Embryonic facial prominence (tissue), 1 donor: ENCODE measurements around the gene MSH5.

ENCODE experiments used
- DNase-seq: peaks from one replicate; pipeline ENCODE4 v3.0.0-alpha.2; 2016; ENCODE audit errors: extremely low spot score

MSH5 gene

DNA sequence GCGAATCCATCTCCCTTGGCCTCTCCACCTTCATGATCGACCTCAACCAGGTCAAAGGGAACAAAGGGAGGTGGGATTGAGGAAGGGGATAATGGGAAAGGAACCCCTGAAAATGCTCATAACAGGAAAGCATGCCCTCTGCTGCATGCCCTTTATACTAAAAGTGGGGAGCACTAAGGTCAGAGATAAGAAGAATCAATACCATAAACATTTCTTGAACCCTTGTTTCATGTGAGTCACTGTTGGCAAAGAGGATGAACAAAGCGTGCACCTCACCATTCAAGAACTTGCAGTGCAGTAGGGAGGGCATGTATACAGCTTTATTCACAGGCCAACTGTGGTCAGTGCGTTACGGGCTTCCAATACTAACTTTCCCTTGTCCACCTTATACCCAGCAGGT is 21.0 kb downstream of the MSH5 start:
- DNase-seq: no peak

DNA sequence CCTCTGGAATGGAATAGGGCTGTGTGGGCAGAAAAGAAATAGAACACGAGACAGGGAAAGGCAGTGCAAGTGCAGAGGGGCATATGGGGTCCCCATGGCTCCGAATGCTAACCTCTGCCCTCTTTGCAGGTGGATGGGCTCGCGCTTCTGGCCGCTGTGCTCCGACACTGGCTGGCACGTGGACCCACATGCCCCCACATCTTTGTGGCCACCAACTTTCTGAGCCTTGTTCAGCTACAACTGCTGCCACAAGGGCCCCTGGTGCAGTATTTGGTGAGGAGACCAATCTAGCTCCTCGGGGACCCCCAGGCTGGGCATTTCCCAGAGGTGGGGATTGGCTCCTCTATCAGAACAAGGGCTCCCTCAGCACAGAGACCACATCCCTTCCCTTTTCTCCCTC is 21.5 kb downstream of the MSH5 start:
- DNase-seq: no peak

DNA sequence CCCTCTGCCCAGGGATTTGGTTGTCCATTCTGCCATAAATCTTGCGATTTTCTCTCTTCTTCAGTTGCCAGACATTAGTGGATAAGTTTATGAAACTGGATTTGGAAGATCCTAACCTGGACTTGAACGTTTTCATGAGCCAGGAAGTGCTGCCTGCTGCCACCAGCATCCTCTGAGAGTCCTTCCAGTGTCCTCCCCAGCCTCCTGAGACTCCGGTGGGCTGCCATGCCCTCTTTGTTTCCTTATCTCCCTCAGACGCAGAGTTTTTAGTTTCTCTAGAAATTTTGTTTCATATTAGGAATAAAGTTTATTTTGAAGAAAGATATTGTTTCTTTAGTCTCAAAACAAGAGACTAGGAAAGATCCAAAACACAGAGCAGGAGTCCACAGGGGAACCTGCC is 22.6 kb downstream of the MSH5 start, which contains the start of gene SAPCD1:
Gene SAPCD1 (plus strand): TSS at position 301 of the 400 bp plus-strand sequence. CDS start 399 bp downstream, outside the sequence.
- DNase-seq: no peak

DNA sequence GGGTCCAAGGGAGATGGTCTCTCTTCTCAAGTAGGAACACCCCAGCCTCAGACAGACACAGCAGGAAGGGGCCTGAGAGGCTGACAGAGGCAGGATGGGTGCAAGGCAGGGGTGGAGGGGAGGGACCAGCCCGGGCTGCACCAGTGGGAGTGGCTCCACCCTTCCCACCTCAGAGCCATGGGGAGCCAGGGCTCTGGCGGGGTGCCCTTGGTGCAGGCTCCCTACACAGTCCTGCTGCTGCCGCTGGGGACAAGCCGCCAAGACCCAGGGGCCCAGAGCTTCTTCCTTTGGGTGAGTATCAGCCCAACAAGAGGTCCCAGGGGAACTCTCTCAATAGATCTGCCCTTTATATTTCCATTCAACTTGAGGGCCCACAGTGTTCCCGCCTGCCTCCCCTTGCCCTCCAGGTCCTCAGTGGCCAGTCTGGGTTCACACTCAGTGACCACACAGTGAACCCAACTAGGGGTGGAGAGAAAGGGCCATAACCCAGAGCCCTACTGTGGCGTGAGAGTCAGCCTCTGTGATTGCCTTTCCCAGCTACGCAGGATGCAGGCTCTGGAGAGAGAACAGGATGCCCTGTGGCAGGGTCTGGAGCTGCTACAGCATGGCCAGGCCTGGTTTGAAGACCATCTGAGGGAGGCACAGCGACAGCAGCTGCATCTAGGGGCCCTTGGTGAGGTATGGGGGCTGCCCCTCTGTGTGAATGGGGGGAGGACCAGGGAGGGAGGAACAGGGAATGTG is 23.2 kb downstream of the MSH5 start:
- no peak for DNase-seq

DNA sequence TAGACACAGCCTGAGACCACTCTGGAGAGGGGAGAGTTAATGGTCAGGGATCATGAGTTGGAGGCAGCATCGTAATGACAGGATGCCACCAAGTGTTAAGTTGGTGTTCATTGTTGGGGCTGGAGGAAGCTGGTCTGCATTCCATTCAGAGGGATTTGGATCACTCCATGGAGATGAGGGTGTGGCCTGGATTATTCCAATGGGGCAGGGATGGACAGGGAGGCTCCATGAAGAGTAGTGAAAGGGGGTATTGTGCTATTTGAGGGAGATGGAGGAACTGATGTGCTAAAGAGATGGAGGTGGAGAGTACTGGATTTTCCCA is 23.8 kb downstream of the MSH5 start:
- no peak for DNase-seq

DNA sequence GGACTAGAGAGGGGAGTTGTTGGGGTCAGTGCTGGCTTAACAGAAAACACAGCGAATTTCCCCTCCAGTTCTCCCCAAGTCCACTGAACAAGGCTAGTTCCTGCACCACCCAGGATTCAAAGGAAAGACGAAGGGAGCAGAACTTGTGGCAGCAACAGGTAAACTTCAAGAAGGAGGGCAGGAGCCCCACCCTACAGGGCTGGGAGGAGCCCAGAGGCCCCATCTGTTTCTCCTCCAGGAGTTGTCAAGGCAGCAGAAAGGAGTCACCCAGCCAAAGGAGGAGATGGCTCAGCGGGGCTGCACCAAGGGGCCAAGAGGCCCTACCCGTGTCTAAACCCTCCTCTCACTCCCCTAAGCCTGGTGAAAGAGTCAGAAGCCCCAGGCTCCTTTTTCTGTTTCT is 24.4 kb downstream of the MSH5 start:
- no peak for DNase-seq

DNA sequence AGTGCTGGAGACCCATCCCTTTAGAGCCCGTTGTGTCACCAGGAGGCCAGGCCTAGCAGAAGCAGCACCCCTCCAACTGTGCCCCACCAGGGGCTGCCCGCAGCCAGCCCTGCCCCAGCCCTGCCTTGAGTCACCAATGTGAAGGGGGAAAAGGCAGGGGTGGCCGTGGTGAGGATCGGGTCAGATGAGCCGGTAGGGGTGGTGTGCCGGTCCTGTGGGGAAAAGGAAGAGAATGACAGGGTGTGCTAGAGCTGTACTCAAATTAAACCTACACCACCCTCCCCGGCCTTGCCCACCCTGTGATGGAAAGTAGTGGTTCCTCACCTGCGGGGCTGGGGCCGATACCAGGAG is 25.7 kb downstream of the MSH5 start:
- no peak for DNase-seq

DNA sequence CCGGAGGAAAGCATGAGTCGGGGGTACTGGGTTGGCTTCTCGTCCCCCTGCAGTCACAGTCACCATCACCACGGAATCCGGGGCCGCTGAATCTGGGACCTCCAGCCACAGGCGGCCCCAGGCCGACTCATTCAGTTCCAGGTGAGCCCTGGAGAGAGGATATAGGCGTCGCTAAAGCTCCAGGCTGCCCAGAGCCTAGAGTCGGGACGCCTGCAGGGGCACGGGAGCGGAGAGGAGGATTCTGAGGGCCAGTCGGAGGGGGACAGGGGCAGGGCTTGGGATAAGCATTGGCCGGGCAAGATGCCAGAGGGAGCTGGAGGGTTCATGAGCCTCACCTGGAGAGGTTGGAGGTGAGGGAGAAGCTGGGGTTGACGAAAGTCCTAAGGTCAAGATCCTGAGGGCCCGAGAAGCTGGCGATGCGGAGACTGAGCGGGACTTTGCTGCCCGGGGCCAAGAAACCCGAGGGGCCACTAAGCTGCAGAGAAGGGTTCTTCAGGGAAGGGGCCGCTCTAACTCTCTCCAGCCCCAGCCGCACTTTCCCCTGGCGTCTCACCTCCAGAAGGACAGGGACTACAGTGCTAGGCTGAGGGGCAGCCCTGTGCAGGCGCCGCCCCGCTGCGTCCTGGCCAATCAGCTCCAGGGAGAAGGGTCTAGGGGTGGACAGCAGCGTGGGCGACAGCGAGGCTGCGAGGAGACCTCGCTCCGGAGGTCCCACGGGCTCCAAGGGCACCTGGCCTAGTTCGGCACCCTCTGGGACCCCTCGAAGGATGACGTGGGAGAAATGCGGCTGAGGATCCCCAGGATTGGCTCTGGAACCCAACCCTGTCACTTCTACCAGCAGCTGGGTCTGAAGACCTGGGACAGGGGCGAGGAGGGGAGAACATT is 26.3 kb downstream of the MSH5 start:
- DNase-seq: no peak

DNA sequence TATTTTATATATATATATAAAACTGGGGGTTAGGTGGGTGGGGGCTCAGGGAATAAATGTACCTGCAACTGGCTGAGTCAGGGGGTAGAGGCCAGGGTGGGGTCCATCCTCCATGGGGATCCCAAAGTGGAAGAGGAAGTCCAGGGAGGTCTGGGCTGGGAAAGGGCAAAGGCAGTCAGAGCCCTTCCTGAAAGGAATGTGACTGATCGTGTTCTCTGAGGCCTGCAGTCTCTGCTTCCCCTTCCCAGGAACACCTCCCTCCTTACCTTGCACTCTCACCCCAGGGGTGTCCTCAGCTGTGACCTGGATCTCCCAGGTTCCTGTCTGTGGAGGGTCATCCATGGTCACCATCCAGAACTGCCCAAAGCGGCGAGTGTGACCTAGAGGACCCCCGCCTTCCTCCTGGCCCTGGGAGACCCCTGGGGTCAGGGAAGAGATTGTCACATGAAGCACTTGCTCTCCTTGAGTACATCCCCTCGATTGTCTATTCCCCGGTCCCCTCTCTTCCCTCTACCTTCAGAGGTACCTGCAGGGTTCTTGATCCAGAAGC is 27.4 kb downstream of the MSH5 start:
- DNase-seq: no peak

DNA sequence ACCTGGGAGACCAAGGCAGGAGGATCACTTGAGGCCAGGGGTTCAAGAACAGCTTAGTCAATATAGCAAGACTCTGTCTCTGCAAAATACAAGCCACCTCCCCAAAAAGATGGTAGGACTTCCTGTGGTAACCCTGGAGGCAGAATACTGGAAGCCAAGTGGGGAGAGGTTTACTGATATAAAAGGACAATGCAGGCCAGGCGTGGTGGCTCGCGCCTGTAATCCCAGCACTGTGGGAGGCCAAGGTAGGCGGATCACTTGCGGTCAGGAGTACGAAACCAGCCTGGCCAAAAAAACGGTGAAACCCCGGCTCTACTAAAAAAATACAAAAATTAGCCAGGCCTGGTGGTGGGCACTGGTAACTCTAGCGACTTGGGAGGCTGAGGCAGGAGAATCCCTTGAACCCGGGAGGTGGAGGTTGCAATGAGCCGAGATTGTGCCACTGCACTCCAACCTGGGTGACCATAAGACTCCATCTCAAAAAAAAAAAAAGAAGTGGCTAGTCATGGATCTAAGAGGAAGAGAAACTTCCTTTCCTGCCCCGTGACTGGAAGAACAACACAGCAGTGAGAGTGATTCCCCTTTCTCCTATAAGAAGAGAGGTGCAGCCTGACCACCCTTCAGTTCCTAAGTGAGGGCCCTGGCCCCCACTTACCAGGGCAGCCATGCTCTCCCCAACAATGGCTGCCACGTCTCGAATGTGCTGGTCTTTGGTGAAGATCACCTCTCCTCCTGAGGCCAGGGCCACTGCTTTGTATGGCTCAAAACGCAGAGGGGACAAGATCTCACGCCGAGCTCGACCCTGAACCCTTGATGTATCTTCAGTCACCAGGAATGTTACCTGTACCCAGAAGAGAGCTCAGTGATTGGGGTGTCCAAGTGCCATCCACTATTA is 28.8 kb downstream of the MSH5 start:
- DNase-seq: no peak

DNA sequence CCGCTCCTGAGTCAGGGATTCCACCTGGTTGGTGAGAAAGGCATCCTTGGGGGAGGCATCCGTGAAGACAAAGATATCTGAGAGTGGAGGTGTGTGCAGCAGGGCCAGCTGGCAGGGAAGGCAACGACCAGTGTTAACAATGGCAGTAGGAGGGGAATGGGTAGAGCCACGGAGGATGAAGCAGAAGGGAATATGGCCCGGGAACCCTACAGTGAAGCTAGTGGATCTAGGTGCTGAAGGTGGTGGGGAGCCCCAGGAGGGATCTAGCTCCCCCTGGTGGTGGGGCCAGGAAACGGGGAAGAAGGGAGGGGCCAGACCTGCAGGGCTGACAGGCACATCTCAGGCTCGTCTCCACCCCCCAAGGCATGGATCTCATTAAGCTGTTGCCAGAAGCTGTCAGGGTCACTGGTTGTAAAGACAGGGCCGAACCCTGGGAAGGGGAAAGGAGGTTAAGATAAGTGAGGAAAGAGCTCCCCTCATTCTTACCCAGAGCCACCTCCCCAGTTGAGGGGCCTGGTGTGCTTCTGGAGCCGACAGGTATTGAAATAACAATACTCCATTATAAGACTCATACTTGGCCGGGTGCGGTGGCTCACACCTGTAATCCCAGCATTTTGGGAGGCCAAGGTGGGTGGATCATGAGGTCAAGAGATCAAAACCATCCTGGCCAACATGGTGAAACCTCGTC is 30.0 kb downstream of the MSH5 start:
- DNase-seq: no peak

DNA sequence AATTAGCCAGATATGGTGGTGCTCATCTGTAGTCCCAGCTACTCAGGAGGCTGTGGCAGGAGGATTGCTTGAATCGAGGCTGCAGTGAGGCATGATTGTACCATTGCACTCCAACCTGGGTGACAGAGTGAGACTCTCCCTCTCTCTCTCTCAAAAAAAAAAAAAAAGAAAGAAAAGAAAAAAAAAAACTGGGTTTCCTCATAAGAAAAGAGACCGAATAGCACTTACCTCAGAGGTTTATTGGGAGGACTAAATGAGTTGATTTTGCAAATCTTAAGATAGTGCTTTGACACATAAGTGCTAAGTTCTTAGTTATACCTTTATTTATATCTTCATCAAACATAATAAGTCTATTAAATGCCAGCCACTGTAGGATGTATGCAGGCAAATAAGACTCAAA is 31.1 kb downstream of the MSH5 start:
- DNase-seq: no peak

DNA sequence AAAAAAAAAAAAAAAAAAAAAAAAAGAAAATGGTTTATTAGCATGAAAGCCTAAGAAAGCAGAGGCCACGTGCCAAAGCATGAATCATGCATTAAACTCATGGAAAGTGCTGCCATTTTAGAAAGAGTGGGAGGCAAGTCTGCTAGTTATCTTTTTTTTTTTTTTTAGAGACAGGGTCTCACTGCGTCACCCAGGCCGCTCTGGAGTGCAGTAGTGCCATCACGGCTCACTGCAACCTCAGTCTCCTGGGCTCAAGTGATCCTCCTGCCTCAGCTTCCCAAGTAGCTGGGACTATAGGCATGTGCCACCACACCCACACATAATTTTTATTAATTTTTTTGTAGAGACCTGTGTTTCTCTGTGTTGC is 32.2 kb downstream of the MSH5 start:
- no peak for DNase-seq

DNA sequence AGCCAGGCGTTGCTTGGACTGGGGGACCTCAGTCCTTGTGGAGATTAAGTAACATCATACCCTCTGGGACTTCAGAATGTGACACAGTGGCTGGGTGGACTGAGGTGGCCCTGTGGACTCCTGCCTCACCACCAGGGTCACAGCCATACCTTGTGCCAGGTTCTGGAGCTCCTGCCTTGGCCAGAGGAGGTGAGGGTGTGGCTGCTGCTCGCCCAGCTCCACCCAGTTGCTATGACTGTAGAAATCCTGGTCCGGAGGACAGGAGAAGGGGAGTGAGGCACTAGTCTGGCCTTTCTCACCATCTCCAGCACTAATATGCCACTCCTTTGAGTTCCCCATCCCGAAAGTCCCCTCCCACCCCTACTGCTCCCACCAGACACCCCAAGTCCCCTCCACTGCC is 35.4 kb downstream of the MSH5 start:
- DNase-seq: no peak

DNA sequence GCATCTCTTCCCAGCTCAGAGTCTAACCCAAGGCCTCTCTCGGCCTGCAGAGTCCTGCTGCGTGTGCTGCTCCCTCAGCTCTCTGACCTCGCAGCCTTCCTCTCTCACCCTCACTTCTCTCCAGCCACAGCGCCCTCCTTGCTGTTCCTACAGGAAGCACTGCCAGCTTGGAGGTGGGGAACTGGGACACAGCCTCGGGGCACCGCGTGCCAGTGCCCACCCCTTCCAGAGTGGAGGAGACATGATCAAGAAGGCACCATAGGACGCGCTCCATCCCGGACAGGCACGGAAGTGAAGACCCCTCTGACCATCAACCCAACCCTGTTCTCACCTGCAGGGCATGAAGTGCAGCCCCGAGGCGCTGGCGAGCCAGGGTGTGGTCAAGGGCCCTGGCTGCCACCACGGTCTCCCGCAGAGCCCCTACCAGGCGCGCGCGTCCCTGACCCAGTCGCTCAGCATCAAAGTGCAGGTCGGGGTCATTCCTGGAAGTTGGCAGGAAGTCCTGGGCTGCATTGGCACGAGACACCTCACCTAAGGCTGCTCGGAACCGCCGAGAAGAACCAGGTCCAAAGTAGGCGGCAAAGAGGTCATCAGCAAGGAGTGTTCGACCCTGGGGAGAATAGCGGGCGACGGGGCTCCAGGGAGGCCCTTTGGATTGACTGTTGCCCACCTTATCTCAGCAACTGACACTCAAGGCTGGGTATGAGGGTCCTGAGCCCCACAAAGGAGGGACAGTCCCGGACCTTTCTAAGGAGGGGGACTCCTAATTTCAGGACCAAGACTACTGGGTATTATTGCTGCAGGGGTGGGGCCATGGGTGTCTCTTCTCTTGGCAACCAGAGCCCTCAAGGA is 36.1 kb downstream of the MSH5 start:
- no peak for DNase-seq

DNA sequence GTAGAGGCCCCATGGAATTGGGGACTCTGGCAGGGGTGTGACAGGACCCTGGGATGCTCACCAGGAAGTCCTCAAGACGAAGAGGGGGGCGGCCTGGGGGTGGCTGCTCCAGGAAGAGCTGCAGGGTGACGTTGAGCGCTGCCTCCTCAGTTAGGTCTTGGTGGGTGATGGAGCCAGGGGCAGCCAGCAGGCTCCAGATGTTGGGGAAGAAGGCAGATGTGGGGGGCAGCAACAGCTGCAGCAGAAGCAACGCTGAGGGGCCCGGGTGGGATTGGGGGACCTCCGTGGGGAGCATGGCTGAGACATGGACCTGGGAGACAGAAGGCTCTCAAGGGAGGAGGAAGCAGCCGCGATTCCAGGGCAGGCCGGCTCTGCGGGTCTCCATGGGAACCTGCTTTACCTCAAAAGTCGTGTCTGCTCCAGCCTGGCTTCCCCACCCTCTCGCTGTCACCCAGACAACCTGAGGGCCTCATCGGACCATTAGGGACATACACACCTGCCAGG is 36.7 kb downstream of the MSH5 start:
- no peak for DNase-seq

DNA sequence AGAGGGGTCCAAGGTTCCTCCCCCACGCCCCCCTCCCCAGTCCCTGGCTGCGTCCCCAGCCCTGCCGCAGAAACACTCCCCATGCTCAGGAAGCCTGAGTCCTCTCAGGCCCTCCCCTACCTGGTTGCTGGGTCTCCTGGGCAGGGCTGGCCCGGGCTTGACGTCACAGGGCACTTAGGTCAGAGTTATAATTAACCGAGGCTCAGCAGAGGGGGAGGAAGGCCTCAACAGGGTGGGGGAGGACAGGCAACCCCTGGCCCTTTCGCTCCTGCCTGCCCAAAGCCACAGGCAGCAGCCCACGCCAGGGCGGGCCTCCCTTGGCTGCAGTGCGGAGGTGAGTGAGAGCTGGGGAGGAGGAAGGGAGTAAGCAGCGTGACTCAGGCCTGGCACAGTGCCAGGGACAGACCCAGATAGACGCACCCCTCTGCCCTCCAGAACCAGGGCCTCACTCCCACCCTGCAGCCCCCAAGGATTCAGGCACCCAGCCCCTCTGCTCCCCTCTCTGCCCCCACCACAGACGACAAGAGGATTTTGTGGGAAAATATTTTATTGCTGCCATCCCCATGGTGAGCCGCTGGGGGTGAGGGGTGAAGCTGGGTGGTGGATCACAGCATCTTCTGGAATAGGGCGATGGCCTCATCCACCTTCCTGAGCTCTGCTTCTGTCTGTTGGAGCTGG is 37.3 kb downstream of the MSH5 start, which contains the start of gene VWA7:
Gene VWA7 (minus strand): TSS at position 340 of the 678 bp plus-strand sequence. CDS start 549 bp downstream, outside the sequence.
- DNase-seq: no peak

DNA sequence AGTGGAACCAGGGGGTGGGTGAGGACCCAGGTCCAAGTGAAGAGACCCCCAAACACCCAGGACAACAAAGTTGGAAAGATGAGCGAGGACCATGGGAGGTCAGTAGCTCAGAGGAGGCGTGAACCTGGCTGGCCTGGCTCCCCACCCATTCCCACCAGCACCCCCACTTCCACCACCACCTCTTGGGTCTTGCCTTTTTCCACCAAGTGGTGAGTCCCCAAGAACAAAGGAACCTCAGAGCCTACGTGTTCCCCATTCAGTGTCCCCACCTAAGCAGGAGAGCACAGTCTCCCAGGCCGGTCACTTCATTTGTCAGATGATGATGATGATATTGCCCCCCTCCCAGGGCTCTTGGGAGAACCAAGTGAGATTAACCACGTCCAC is 37.9 kb downstream of the MSH5 start:
- DNase-seq: no peak

DNA sequence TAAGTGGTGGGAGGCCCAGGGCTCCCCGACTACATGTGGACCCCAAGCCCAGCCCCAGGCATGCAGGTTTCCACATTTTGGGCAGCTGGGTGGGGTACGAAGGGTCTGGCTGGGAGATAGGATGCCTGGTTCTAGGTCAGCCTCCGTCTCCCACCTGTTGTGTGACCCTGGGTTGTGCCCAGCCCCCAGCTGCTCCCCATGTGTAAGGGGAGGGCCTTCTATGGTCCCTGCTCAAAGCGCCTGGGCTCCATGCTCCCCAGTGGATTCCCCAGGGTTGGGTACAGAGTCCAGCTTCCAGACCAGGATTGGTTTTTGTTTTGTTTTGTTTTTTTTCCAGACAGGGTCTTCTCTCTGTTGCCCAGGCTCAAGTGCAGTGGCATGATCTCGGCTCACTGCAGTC is 38.4 kb downstream of the MSH5 start:
- DNase-seq: no peak
